Measurements from ENCODE around the gene PCLO.

- no peak for TF ChIP-seq CTCF (IDR thresholded peaks at IDR 0.05)
- TF ChIP-seq POLR2A (IDR thresholded peaks at IDR 0.05) = no peak
Measured at GRCh38 chr7:82953324-82954027, 209.2 kb downstream of the PCLO start.
